Stimulated activated CD4-positive, alpha-beta T cell treated with anti-CD3 and anti-CD28 coated beads, Interleukin-12 subunit alpha, Interleukin-12 subunit beta, amount 100 ng/mL, for 24 hours (primary cell): ENCODE data around the gene UNC79.
"Not testable (repeated sequence)": the region's sequence is repeated elsewhere in the genome, so short reads cannot be mapped to it uniquely, and the experiment has no call there.

Experiments
- DNase-seq, 2 experiments: peaks; one replicate each; pipeline ENCODE4 v3.0.0-alpha.2; 2020; ENCODE audit warnings: low read depth in 2 of 2

Gene UNC79

DNA sequence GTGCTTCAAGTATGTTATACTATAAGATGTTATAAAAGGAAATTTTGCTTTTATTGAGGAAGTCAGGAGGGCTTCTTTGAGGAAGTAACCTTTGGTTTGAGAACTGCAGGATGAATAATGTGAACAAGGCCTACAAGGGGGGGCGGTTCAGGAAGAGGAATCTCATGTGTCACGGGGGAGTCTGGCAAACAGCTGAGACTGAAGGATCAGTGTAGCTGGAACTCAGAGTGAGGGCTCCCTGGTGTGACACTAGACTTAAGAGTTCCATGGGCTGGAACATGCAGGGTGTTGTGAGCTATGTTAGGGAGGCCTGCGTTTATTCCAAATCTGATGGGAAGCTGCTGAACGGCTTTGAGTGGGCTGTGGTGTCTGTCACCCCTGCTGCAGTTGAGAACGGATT is 62.3 kb downstream of the UNC79 start:
- no peak for DNase-seq

DNA sequence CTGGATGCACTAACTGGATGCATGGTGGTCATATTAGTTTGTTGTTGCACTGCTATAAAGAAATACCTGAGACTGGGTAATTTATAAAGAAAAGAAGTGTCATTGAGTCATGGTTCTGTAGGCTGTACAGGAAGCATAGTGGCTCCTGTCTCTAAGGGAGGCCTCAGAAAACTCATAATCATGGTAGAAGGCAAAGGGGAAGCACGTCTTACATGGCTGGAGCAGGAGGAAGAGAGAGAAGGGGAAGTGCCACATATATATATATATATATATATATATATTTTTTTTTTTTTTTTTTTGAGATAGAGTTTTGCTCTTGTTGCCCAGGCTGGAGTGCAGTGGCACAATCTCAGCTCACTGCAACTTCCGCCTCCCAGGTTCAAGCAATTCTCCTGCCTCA is 62.9 kb downstream of the UNC79 start:
- not testable (repeated sequence) for DNase-seq

DNA sequence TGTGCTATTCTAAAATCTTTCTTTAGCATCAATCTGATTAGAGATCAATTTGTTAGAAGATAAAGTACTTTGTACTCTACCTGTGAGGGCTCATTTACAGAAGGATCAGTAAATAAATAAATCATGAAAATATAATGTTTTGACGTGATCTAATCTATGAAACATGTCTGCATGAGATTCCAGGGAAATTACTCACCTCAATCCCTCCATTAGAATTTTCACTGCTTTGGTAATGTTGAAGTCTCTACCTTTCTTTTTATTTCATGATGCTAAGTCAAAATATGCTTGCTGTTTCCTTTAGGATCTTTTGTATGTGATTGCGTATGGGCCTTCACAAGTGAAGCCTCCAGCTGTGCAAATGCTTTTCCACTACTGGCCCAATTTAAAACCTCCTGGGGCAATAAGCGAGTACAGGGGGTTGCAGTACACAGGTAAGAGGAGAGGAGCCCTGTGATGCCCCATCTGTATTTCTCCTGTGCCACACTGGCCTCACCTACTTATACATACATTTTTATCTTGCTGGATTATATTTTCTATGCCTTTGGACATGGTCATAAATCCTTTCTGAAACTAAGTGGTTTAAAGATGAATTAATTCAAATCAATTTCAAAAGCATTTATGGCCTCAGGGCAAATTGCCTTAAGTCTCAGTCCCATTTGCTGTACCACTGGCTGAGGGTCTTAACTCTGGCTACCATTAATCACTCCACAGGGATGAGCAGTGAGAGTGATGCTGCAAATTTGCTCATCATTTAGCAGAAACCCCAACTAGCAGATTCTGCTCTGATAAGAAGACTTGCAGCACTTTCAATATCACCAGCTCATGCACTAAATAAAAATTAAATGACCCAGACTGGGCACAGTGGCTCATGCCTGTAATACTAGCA is 66.4 kb downstream of the UNC79 start:
- DNase-seq, result no peak

GRCh38 chr14:93510056-93510455 is 79.3 kb downstream of the UNC79 start:
- no peak for DNase-seq

DNA sequence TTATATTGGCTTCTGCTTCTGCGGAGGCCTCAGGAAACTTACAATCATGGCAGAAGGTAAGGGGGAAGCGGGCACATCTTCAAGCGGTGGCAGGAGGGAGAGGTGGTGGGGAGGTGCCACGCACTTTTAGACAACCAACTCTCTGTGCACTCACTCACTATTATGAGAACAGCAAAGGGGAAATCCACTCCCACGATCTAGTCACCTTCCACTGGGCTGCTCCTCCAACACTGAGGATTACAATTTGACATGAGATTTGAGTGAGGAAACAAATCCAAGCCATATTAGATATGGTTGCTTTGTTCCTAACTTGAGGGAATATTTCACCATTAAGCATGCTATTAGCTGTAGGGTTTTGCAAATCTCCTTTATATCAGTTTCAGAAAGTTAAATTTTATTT is 80.3 kb downstream of the UNC79 start:
- no peak for DNase-seq

GRCh38 chr14:93520053-93520607 is 89.4 kb downstream of the UNC79 start:
- DNase-seq, result no peak

DNA sequence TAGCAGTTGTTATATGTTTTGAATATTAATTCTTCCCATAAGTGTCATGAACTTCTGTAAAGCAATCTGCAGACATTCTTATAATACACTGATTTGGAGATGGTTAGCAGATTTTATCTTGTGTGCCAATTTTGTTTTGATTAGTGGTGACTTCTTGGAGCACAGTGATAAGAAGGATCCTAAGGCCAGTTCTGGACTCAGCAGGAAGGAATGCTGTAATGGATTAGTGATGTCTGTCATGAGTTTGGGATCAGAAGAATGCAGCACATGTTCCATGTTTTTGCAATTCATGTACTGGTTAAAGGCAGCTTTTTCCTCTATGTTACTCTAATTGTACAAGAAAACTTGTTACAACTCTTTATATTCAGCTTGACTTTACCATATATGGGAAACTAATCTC is 91.5 kb downstream of the UNC79 start:
- no peak for DNase-seq

DNA sequence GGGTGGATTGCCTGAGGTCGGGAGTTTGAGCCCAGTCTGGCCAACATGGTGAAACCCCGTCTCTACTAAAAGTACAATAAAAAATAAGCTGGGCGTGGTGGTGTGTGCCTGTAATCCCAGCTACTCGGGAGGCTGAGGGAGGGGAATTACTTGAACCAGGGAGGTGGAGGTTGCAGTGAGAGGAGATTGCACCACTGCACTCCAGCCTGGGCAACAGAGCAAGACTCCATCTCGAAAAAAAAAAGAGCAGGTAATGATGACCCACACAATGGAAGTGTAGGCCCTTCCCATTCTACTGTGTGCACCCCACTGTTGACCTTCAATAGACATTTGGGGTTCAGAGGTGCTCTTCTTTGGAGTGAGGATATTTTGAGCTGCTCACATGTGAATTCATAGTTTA is 94.5 kb downstream of the UNC79 start:
- not testable (repeated sequence) for DNase-seq

GRCh38 chr14:93525696-93526451 is 95.1 kb downstream of the UNC79 start:
- no peak for DNase-seq

DNA sequence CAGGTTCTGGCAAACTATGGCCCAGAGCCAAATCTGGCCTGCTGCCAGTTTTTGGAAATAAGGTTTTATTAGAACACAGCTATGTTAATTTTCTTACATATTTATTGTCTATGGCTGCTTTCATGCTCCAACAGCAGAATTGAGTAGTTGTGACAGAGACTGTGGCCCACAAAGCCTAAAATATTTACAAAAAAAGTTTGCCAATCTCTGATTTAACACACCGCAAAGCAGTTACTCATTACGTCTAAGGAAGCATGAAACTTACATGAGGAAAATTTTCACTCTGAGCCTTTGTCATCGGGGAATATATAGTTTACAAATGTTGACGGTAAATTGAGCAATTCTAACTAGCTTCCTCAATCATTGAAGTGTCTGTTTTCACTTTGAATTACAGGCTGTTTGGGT is 96.5 kb downstream of the UNC79 start:
- DNase-seq, result no peak

GRCh38 chr14:93528884-93529558 is 98.3 kb downstream of the UNC79 start:
- DNase-seq, result no peak

GRCh38 chr14:93531644-93532043 is 100.9 kb downstream of the UNC79 start:
- DNase-seq, result no peak

DNA sequence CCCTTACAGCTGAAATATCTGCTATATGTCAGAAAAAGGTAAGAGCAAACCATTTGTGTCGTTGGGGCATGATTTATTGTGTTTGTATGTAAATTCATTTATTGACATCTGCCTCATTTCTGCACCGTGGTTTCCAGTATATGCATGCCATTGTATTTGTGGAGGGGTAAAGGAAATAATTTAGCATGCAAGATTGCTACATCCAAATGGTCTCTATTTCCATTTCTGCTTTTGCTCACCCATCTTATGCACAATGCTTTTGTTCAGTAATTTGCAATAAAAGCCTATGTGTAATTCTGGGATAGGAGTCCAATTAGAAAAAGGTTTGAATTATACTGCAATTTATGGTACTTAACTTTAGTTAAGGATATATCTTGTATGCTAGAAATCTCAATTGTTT is 101.8 kb downstream of the UNC79 start:
- DNase-seq, result no peak

- no peak for DNase-seq
Measured at GRCh38 chr14:93533437-93533836, 102.7 kb downstream of the UNC79 start.

- no peak for DNase-seq
Measured at GRCh38 chr14:93533842-93534241, 103.1 kb downstream of the UNC79 start.

DNA sequence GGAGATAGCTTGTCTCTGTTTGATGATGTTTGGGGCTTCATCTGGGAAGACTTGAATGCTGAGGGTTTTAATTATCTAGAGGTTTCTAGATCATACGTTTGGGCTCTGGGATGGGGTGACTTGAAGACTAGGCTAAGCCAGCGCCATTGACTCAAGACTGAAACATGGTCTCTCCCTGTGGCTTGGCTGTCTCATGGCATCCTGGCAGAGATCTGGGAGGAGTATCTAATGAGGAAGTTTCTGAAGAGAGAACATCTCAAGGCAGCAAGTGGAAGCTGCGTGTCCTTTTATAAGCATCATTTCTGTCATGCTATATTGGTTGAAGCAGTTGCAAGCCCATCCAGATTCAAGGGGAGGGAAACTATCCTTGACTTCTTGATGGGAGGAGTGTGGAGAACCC is 104.8 kb downstream of the UNC79 start:
- DNase-seq, result no peak

DNA sequence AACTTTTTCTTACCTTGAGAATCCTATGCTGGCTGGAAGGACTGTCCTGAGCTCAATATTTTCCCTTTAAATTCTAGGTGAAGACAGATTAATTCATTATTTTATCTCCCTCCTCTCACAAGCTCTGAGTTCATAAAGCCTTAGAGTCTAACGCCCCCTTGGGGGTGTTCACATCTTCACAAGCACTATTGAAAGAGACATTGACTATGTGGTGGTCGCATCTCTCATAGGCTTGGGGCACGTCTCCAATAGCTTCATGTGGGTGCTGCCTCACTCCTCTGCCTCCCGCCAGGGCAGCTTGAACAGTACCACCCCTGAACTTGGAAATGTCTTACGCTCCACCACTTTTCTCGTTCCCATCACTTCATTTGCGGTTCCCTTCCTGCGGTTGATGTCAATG is 106.2 kb downstream of the UNC79 start:
- DNase-seq, result no peak

DNA sequence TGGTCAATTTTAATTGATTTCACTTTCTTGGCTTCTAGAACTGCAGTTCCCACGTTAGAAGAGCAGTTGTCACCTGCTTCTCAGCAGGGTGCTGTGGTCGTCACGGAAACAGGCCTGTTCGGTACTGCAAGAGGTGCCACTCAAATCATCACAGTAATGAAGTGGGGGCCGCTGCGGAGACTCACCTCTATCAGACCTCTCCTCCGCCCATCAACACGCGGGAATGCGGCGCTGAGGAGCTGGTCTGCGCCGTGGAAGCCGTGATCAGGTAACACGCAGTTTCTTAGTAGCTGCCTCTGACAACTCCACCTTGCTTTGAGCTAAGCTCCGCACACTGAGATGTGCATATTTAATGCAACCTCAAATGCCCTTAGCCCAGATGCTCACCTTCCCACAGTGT is 107.2 kb downstream of the UNC79 start:
- DNase-seq, result no peak

GRCh38 chr14:93538413-93538812 is 107.7 kb downstream of the UNC79 start:
- no peak for DNase-seq

- DNase-seq, result no peak
Measured at GRCh38 chr14:93540235-93540634, 109.5 kb downstream of the UNC79 start.

- DNase-seq, result no peak
Measured at GRCh38 chr14:93543766-93544165, 113.0 kb downstream of the UNC79 start.

DNA sequence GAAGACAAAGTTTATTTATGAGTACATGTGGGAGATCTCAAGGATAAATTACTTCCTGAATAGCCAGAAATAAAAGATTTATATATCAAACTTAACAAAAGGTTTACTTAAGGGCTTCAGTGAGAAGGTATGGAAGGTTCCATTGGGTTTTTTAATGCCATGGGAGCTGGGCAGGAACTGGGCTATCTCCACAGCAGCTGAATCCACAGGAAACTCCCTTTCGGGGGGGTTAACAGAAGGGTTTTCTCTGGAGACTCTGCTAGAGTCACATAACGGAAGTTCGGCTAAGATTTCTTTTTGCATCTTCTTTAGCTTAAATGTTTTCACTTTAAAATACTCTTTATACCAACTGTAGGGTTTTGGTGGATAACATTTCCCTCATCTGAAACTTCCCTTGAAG is 113.5 kb downstream of the UNC79 start:
- no peak for DNase-seq
